Measurements from ENCODE around the gene CAPN1.

- TF ChIP-seq CTCF (IDR thresholded peaks at IDR 0.05 in 4 of 5, conservative IDR thresholded peaks at IDR 0.05 in 1 of 5) (no peak), POLR2A (IDR thresholded peaks at IDR 0.05) (no peak)
Measured at GRCh38 chr11:65210361-65210731, 28.6 kb downstream of the CAPN1 start.

Measured in gastrocnemius medialis (tissue), 4 donors.